SU-DHL-6 (cell line): Measurements from ENCODE around the gene TMEM151A.

Experiments
- H2AFZ ChIP-seq: fragments of 200-600 bp; sonication (generic); 2 replicates; pipeline ENCODE4 v1.6.1; 2014; ENCODE audit warnings: low read depth, mild to moderate bottlenecking, moderate library complexity, mixed read lengths, antibody characterized with exemption, low read length; ENCODE audit not compliant: severe bottlenecking
- H3F3A ChIP-seq: fragments of 200-600 bp; shearing (Covaris generic); 2 replicates; pipeline ENCODE4 v1.6.0; 2016; ENCODE audit warnings: antibody characterized with exemption, mild to moderate bottlenecking; ENCODE audit not compliant: insufficient read depth
- H3K27ac ChIP-seq: fragments of 200-600 bp; sonication (generic); 2 replicates; pipeline ENCODE4 v1.5.1; 2016; ENCODE audit warnings: low read depth, mild to moderate bottlenecking, low read length, moderate library complexity, mixed read lengths
- H3K27me3 ChIP-seq: fragments of 200-600 bp; sonication (generic), shearing (Covaris generic); 2 replicates; pipeline ENCODE4 v1.6.0; 2014; ENCODE audit warnings: mild to moderate bottlenecking, low read length
- H3K36me3 ChIP-seq: fragments of 200-600 bp; sonication (generic); 2 replicates; pipeline ENCODE4 v1.6.1; 2014; ENCODE audit warnings: mild to moderate bottlenecking, low read length, mixed read lengths
- H3K4me2 ChIP-seq: fragments of 300-600, 200-600 bp; shearing (Covaris generic), sonication (generic); 2 replicates; pipeline ENCODE4 v1.6.0; 2014; ENCODE audit warnings: low read length, low read depth, mild to moderate bottlenecking; ENCODE audit not compliant: poor library complexity, severe bottlenecking
- H3K4me3 ChIP-seq: fragments of 200-600 bp; sonication (generic); 2 replicates; pipeline ENCODE4 v1.5.1; 2014; ENCODE audit warnings: antibody characterized with exemption, low read length, mild to moderate bottlenecking, mixed read lengths; ENCODE audit not compliant: insufficient read depth, poor library complexity, severe bottlenecking
- H3K79me2 ChIP-seq: fragments of 200-600 bp; sonication (generic); 2 replicates; pipeline ENCODE4 v1.6.1; 2014; ENCODE audit warnings: mild to moderate bottlenecking, low read length, moderate library complexity; ENCODE audit not compliant: insufficient read depth
- H3K9ac ChIP-seq: fragments of 200-600 bp; sonication (generic); 2 replicates; pipeline ENCODE4 v1.7.0; 2014; ENCODE audit warnings: mild to moderate bottlenecking, low read length
- H3K9me2 ChIP-seq: fragments of 200-600 bp; sonication (generic); replicated peaks from 2 replicates; pipeline ENCODE4 v1.6.1; 2014; ENCODE audit warnings: low read length; ENCODE audit not compliant: insufficient read depth
- H3K9me3 ChIP-seq: fragments of 200-600 bp; sonication (generic); 2 replicates; pipeline ENCODE4 v1.6.1; 2014; ENCODE audit warnings: low read length, mixed read lengths; ENCODE audit not compliant: insufficient read depth
- H4K20me1 ChIP-seq: fragments of 200-600 bp; sonication (generic); 2 replicates; pipeline ENCODE4 v1.6.1; 2014; ENCODE audit warnings: low read depth, mild to moderate bottlenecking, antibody characterized with exemption, low read length, moderate library complexity, mixed read lengths
- EZH2phosphoT487 ChIP-seq: fragments of 200-600 bp; sonication (generic), shearing (Covaris generic); conservative IDR thresholded peaks from 2 replicates; pipeline ENCODE4 v1.6.1; 2018; ENCODE audit warnings: mild to moderate bottlenecking, antibody characterized with exemption, low read length, moderate library complexity, mixed read lengths
- TF ChIP-seq, protein P1 (sequence below): fragments of 200-600 bp; sonication (generic); IDR thresholded peaks from one replicate; pipeline ENCODE4 v1.5.1; 2017; ENCODE audit warnings: antibody characterized with exemption, mild to moderate bottlenecking, low read length, moderate library complexity; ENCODE audit not compliant: insufficient read depth, poor library complexity, severe bottlenecking

Gene TMEM151A

DNA sequence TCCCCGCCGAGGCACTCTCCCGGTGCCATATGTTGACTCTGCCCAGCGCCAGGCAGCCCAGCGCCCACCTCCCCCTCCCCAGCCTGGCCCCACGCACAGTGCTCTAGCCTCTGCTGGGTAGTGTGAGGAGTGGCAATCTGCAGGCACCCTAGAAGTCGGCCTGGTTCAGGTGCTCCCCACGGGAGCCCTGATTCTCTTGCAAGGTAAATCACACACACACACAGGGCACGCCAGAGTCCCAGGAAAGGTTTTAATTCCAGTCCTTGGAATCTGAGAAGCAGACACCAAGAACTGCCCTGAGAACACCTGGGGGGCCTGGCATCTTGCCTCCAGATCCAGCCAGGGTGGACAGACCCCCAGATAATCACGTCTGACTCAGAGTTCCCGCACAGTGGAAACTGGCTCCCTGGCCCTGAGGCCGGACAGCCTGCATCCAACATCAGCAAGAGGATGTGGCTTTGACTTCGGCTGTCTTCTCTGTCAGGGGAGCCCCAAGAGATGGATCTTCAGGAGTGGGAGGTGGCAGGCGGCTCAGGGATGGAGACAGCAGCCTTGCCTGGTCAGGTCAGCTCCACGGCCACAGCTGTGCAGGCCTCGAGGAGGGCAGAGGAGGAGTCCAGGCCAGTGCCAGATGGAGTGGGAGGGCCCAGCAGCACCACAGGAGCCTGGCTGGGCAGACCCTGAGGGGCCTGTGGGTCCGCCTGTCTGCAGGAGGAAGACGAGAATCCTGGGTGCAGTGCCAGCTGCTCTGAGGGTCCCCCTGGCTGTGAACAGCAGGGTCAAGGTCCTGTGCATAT lies 45.6 kb downstream of the TMEM151A start:
- Histone ChIP-seq H3K27me3 (no peaks in the 10 kb centered on the region), H3K36me3 (no peaks in the 10 kb centered on the region), H3K4me2 (no peak overlapping the region), H3K27ac (no peak overlapping the region), H3K9me3 (no peaks in the 10 kb centered on the region), H2AFZ (no peak overlapping the region), H3K9me2 (no peaks in the 10 kb centered on the region), H3K79me2 (no peaks in the 10 kb centered on the region), H3F3A (no peaks in the 10 kb centered on the region), H3K4me3 (no peak overlapping the region), H4K20me1 (no peaks in the 10 kb centered on the region), H3K9ac (no peak overlapping the region)
- no peak for TF ChIP-seq EZH2phosphoT487
- TF ChIP-seq, protein P1, sequence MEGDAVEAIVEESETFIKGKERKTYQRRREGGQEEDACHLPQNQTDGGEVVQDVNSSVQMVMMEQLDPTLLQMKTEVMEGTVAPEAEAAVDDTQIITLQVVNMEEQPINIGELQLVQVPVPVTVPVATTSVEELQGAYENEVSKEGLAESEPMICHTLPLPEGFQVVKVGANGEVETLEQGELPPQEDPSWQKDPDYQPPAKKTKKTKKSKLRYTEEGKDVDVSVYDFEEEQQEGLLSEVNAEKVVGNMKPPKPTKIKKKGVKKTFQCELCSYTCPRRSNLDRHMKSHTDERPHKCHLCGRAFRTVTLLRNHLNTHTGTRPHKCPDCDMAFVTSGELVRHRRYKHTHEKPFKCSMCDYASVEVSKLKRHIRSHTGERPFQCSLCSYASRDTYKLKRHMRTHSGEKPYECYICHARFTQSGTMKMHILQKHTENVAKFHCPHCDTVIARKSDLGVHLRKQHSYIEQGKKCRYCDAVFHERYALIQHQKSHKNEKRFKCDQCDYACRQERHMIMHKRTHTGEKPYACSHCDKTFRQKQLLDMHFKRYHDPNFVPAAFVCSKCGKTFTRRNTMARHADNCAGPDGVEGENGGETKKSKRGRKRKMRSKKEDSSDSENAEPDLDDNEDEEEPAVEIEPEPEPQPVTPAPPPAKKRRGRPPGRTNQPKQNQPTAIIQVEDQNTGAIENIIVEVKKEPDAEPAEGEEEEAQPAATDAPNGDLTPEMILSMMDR: no peak

DNA sequence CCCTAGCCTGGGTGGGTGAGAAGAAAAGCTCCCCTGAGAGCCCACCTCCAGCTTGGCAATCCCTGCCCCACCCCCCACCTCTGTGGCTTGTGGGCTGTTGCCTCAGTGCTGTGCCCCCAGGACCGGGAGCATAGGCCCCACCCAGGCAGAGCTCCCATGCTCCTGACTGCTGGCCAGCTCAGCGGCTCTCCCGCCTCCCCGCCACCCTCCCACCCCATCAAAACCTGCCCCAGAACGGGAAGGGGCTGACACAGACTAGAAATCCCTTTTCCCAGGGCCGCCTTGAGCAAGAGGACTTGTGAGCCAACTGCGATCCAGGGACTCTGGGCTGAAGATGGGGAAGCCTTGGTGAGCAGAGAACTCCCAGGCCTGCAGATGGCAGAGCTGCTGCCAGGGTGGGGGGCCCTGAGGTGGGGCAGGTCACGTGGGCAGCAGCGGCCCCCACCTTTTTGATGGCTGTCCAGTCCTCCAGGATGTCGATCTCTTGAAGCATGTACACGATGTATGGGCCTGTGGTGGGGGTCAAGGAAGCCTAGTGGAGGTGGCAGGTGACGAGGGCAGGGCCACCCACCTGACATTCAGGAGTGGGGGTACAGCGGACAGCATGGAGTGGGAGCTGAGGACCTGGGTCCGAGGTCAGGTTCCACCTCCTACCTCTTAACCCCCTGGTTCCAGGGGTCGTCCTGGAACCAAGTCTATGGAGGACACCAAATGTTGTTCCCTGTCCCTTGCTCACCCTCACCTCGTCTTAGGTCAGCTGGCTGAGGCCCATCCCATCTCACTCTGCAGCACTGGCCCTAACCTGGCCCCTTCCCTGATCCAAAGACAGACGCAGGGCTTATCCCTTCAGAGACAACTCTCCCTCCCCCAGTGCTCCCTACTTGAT lies 46.8 kb downstream of the TMEM151A start:
- Histone ChIP-seq H3F3A (no peaks in the 10 kb centered on the region), H3K36me3 (no peaks in the 10 kb centered on the region), H3K4me3 (no peak overlapping the region), H4K20me1 (no peaks in the 10 kb centered on the region), H3K4me2 (no peak overlapping the region), H3K79me2 (0 out of 2 replicates have a peak, but pooled peaks cover 4% of the 10 kb centered on the region), H3K9ac (no peak overlapping the region), H3K9me3 (no peaks in the 10 kb centered on the region), H3K9me2 (no peaks in the 10 kb centered on the region), H3K27me3 (no peaks in the 10 kb centered on the region), H2AFZ (no peak overlapping the region), H3K27ac (no peak overlapping the region)
- TF ChIP-seq, protein P1: no peak
- TF ChIP-seq EZH2phosphoT487: no peak

DNA sequence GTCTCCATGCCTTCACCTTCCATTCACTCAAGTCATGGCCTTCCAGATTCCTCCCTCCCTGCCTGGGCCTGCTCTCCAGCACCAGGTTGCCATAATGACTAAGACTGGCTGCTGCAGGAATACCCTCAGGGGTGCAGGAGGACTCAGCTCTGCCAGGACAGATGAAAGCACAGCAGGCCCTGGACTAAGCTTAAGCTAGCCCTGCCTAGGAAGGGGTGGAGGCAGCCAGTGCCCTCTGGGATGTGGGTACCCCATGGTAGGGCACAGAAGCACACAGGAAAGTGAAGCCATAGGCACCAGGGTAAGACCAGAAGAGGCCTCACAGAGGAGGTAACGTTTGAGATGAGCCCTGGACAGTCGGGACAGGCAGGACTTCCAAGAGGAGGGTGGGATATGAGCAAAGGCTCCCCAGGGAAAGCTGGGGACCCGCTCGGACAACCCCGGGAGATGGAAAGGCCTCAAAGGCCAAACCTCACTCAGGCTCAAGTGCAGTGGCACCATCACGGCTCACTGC lies 47.5 kb downstream of the TMEM151A start:
- Histone ChIP-seq H3K4me2 (no peak overlapping the region), H3K27me3 (no peaks in the 10 kb centered on the region), H3K27ac (no peak overlapping the region), H3K79me2 (peaks cover 11% of the 10 kb centered on the region), H3K4me3 (no peak overlapping the region), H4K20me1 (no peaks in the 10 kb centered on the region), H2AFZ (no peak overlapping the region), H3F3A (no peaks in the 10 kb centered on the region), H3K36me3 (no peaks in the 10 kb centered on the region), H3K9ac (no peak overlapping the region), H3K9me2 (no peaks in the 10 kb centered on the region), H3K9me3 (no peaks in the 10 kb centered on the region)
- no peak for TF ChIP-seq EZH2phosphoT487
- TF ChIP-seq, protein P1: no peak
